Measurements from ENCODE around the gene SNED1. TPM values are rescaled to one million over a fixed set of nuclear protein-coding genes. Genes with fewer than 3 reads are reported as not detected.

SNED1 gene
- total RNA-seq, 4 donors from 2014 or later: 16.4 to 56.2 (median 43.5) TPM

GRCh38 chr2:241035818-241036396 lies 37.5 kb downstream of the SNED1 start:
- DNase-seq (no peak), ATAC-seq (no peak)
- no peaks in the 10 kb centered on the region for H3K27me3 ChIP-seq
- peak overlapping the region in 1 of 4 donors; percentile 11 for H3K4me3 ChIP-seq
- in situ Hi-C loops (cut with MboI; ENCODE audit: low sequenced_read_pairs in 4 of 4): no loop called here
- no peaks in the 10 kb centered on the region for H3K4me1 ChIP-seq
- intact Hi-C loops (cut with DNase I; ENCODE audit: low total_unique reads): no loop called here
- no peak overlapping the region for H3K27ac ChIP-seq
- peaks cover 0 to 60% of the 10 kb centered on the region in 2 donors for H3K36me3 ChIP-seq
- TF ChIP-seq POLR2A (IDR thresholded peaks at IDR 0.05) (no peak), CTCF (IDR thresholded peaks at IDR 0.05 in 4 of 5, conservative IDR thresholded peaks at IDR 0.05 in 1 of 5) (no peak)
- H3K9me3 ChIP-seq: no peaks in the 10 kb centered on the region

- Histone ChIP-seq H3K9me3 (no peaks in the 10 kb centered on the region), H3K36me3 (peaks cover 0 to 60% of the 10 kb centered on the region in 2 donors), H3K4me1 (no peaks in the 10 kb centered on the region), H3K4me3 (peak overlapping the region in 1 of 4 donors; percentile 11), H3K27ac (no peak overlapping the region), H3K27me3 (no peaks in the 10 kb centered on the region)
- intact Hi-C loops (cut with DNase I; ENCODE audit: low total_unique reads): no loop called here
- ATAC-seq (no peak), DNase-seq (no peak)
- TF ChIP-seq CTCF (IDR thresholded peaks at IDR 0.05 in 4 of 5, conservative IDR thresholded peaks at IDR 0.05 in 1 of 5) (no peak), POLR2A (IDR thresholded peaks at IDR 0.05) (no peak)
- in situ Hi-C loops (cut with MboI; ENCODE audit: low sequenced_read_pairs in 4 of 4): no loop called here
These were observed 38.1 kb downstream of the SNED1 start for GRCh38 chr2:241036397-241036963.

- H3K27ac ChIP-seq: no peak overlapping the region
- H3K4me3 ChIP-seq: no peak overlapping the region
- no peak for ATAC-seq
- intact Hi-C loops (cut with DNase I; ENCODE audit: low total_unique reads): no loop called here
- in situ Hi-C loops (cut with MboI; ENCODE audit: low sequenced_read_pairs in 4 of 4): no loop called here
- H3K9me3 ChIP-seq: no peaks in the 10 kb centered on the region
- H3K4me1 ChIP-seq: no peaks in the 10 kb centered on the region
- no peak for DNase-seq
- no peak for TF ChIP-seq CTCF (IDR thresholded peaks at IDR 0.05 in 4 of 5, conservative IDR thresholded peaks at IDR 0.05 in 1 of 5)
- no peaks in the 10 kb centered on the region for H3K27me3 ChIP-seq
- peaks cover 0 to 60% of the 10 kb centered on the region in 2 donors for H3K36me3 ChIP-seq
These were observed 38.6 kb downstream of the SNED1 start for GRCh38 chr2:241036964-241037421.

GRCh38 chr2:241037498-241037897 lies 39.1 kb downstream of the SNED1 start:
- no peak overlapping the region for H3K4me3 ChIP-seq
- TF ChIP-seq POLR2A (IDR thresholded peaks at IDR 0.05): no peak
- TF ChIP-seq CTCF (IDR thresholded peaks at IDR 0.05 in 4 of 5, conservative IDR thresholded peaks at IDR 0.05 in 1 of 5): no peak
- no peak for DNase-seq
- H3K27ac ChIP-seq: no peak overlapping the region
- no peaks in the 10 kb centered on the region for H3K9me3 ChIP-seq
- no peaks in the 10 kb centered on the region for H3K4me1 ChIP-seq
- H3K36me3 ChIP-seq: peaks cover 0 to 61% of the 10 kb centered on the region in 2 donors
- no peak for ATAC-seq
- in situ Hi-C loops (cut with MboI; ENCODE audit: low sequenced_read_pairs in 4 of 4) (no loop called here), intact Hi-C loops (cut with DNase I; ENCODE audit: low total_unique reads) (no loop called here)
- H3K27me3 ChIP-seq: no peaks in the 10 kb centered on the region

Measured in gastrocnemius medialis (tissue), 4 donors.